ENCODE results near the gene SUPT20HL1.
"Not testable (repeated sequence)": the region's sequence is repeated elsewhere in the genome, so short reads cannot be mapped to it uniquely, and the experiment has no call there.

SUPT20HL1 gene

GRCh38 chrX:24360272-24360671 lies at the start of gene SUPT20HL1:
SUPT20HL1 (plus strand) TSS chrX:24360639; CDS start chrX:24362761, 2,122 bp downstream.
- DNase-seq (ENCODE audit: low spot score), result no peak

GRCh38 chrX:24310916-24311315 lies 49.5 kb upstream of the SUPT20HL1 start:
- not testable (repeated sequence) for DNase-seq (ENCODE audit: low spot score)

- not testable (repeated sequence) for DNase-seq (ENCODE audit: low spot score)
These were observed 48.8 kb upstream of the SUPT20HL1 start for GRCh38 chrX:24311507-24312248.

- DNase-seq (ENCODE audit: low spot score), result not testable (repeated sequence)
These were observed 48.2 kb upstream of the SUPT20HL1 start for GRCh38 chrX:24312249-24312607.

- DNase-seq (ENCODE audit: low spot score), result no peak
These were observed 46.3 kb upstream of the SUPT20HL1 start, which contains the start of gene SUPT20HL2 for GRCh38 chrX:24314019-24314635. SUPT20HL2 (minus strand) TSS chrX:24314069; CDS start chrX:24313315, 754 bp downstream.

- DNase-seq (ENCODE audit: low spot score), result no peak
These were observed 44.3 kb upstream of the SUPT20HL1 start for GRCh38 chrX:24316111-24316510.

- DNase-seq (ENCODE audit: low spot score), result no peak
These were observed 42.9 kb upstream of the SUPT20HL1 start for GRCh38 chrX:24317567-24317966.

- no peak for DNase-seq (ENCODE audit: low spot score)
These were observed 38.6 kb upstream of the SUPT20HL1 start for GRCh38 chrX:24321741-24322395.

GRCh38 chrX:24325231-24325630 lies 35.2 kb upstream of the SUPT20HL1 start:
- no peak for DNase-seq (ENCODE audit: low spot score)

- no peak for DNase-seq (ENCODE audit: low spot score)
These were observed 27.6 kb upstream of the SUPT20HL1 start for GRCh38 chrX:24332878-24333277.

GRCh38 chrX:24333371-24333770 lies 27.1 kb upstream of the SUPT20HL1 start:
- no peak for DNase-seq (ENCODE audit: low spot score)

GRCh38 chrX:24334461-24334860 lies 26.0 kb upstream of the SUPT20HL1 start:
- no peak for DNase-seq (ENCODE audit: low spot score)

GRCh38 chrX:24335871-24336270 lies 24.6 kb upstream of the SUPT20HL1 start:
- no peak for DNase-seq (ENCODE audit: low spot score)

- DNase-seq (ENCODE audit: low spot score), result no peak
These were observed 20.5 kb upstream of the SUPT20HL1 start for GRCh38 chrX:24339911-24340310.

GRCh38 chrX:24340501-24340900 lies 19.9 kb upstream of the SUPT20HL1 start:
- DNase-seq (ENCODE audit: low spot score), result no peak

- no peak for DNase-seq (ENCODE audit: low spot score)
These were observed 18.6 kb upstream of the SUPT20HL1 start for GRCh38 chrX:24341795-24342194.

- no peak for DNase-seq (ENCODE audit: low spot score)
These were observed 16.7 kb upstream of the SUPT20HL1 start for GRCh38 chrX:24343719-24344118.

GRCh38 chrX:24347881-24348280 lies 12.6 kb upstream of the SUPT20HL1 start:
- DNase-seq (ENCODE audit: low spot score), result no peak

GRCh38 chrX:24350217-24350616 lies 10.2 kb upstream of the SUPT20HL1 start:
- DNase-seq (ENCODE audit: low spot score), result no peak

GRCh38 chrX:24355095-24355494 lies 5.3 kb upstream of the SUPT20HL1 start:
- no peak for DNase-seq (ENCODE audit: low spot score)

GRCh38 chrX:24357106-24357505 lies 3.3 kb upstream of the SUPT20HL1 start:
- DNase-seq (ENCODE audit: low spot score), result no peak

GRCh38 chrX:24362089-24362745 lies 1.8 kb downstream of the SUPT20HL1 start:
- not testable (repeated sequence) for DNase-seq (ENCODE audit: low spot score)
